Gastroesophageal sphincter (tissue), 3 donors: ENCODE measurements around the gene TMEM131L.

Source experiments
- POLR2AphosphoS5 ChIP-seq: sonication (generic); formaldehyde crosslinking; IDR thresholded peaks from one replicate; pipeline ENCODE4 v1.6.1; 2017; ENCODE audit warnings: antibody characterized with exemption
- TF ChIP-seq, protein P1 (sequence below), 4 experiments: fragments of 200-600 bp in 2 of 4; fragments of 450-650 bp in 2 of 4; sonication (generic) in 1 of 4; IDR thresholded peaks; one replicate each; pipeline ENCODE4 v1.5.1; 2017 to 2019; ENCODE audit warnings: antibody characterized with exemption in 4 of 4, mild to moderate bottlenecking in 2 of 4, moderate library complexity in 2 of 4

DNA sequence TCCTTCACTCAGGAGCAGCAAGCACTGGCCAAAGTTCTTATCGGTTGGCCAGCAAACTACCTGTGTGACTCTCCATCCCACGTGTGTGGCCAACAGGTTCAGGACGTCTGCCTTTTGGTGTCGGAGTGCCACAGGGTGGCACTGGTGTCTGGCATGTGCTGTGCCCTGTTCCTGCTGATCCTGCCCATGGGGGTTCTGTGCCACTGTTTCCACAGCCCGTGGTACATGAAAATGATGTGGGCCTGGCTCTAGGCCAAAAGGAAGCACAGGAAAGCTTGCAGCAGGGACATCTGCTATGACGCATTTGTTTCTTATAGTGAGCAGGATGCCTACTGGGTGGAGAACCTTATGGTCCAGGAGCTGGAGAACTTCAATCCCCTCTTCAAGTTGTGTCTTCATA, 213.3 kb downstream of the TMEM131L start:
- TF ChIP-seq, protein P1, sequence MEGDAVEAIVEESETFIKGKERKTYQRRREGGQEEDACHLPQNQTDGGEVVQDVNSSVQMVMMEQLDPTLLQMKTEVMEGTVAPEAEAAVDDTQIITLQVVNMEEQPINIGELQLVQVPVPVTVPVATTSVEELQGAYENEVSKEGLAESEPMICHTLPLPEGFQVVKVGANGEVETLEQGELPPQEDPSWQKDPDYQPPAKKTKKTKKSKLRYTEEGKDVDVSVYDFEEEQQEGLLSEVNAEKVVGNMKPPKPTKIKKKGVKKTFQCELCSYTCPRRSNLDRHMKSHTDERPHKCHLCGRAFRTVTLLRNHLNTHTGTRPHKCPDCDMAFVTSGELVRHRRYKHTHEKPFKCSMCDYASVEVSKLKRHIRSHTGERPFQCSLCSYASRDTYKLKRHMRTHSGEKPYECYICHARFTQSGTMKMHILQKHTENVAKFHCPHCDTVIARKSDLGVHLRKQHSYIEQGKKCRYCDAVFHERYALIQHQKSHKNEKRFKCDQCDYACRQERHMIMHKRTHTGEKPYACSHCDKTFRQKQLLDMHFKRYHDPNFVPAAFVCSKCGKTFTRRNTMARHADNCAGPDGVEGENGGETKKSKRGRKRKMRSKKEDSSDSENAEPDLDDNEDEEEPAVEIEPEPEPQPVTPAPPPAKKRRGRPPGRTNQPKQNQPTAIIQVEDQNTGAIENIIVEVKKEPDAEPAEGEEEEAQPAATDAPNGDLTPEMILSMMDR (IDR thresholded peaks at IDR 0.05), result no peak
- no peak for TF ChIP-seq POLR2AphosphoS5
